Frontal cortex (tissue), 4 donors: ENCODE results near the gene TMEM117. TPM values are rescaled to one million over a fixed set of nuclear protein-coding genes. Genes with fewer than 3 reads are reported as not detected.
A peak's percentile ranks its signal among the peaks of the same experiment; 100 is the strongest.

Experiments
- DNase-seq, 2 donors: peaks; one replicate each; pipeline ENCODE4 v3.0.0; 2012; ENCODE audit warnings: low spot score in 2 of 2
- FAIRE-seq: peaks from 2 replicates; lab custom pipeline; 2012; peaks lifted over from hg19 to GRCh38; lab: Jason Lieb, UNC
- total RNA-seq: library from RNA; depleted of rRNA; stranded (reverse); fragments of >200 nt; gene quantifications from one replicate; pipeline ENCODE4 v1.2.3, GENCODE V29; 2014
- donor health status: control.
- donor health status: control.
- donor health status: control.

Gene TMEM117
- total RNA-seq, 1 donor from 2014 or later: 9.8 TPM

- FAIRE-seq (no peak), DNase-seq (no peak)
Measured at GRCh38 chr12:43937947-43938346, 102.1 kb downstream of the TMEM117 start.

- no peak for FAIRE-seq
- DNase-seq: no peak
Measured at GRCh38 chr12:43942379-43942778, 106.5 kb downstream of the TMEM117 start.

DNA sequence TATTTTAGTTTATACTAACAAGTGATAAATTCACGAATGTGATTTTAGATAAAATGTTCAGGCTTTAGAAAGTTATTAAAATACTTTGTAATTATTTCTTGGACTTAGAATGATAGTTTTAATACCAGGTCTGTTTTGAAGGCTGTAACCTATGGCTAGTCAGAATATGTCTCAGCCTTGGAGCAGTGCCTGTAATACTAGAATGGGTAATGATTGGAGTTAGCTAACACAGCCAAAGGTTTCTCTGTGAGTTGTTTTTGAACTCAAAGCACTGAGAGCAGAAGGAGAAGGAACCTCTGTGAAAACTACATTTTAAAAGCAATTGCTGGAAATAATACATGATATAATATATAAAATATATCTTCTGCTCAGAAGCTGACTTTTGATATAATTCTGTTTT lies 110.1 kb downstream of the TMEM117 start:
- no peak for FAIRE-seq
- DNase-seq: no peak

- FAIRE-seq (no peak), DNase-seq (no peak)
Measured at GRCh38 chr12:43951286-43951685, 115.4 kb downstream of the TMEM117 start.

GRCh38 chr12:43957732-43958372 lies 122.0 kb downstream of the TMEM117 start:
- FAIRE-seq (no peak), DNase-seq (peak; percentile 4 to 48)

- no peak for FAIRE-seq
Measured at GRCh38 chr12:43964033-43964432, 128.2 kb downstream of the TMEM117 start.

DNA sequence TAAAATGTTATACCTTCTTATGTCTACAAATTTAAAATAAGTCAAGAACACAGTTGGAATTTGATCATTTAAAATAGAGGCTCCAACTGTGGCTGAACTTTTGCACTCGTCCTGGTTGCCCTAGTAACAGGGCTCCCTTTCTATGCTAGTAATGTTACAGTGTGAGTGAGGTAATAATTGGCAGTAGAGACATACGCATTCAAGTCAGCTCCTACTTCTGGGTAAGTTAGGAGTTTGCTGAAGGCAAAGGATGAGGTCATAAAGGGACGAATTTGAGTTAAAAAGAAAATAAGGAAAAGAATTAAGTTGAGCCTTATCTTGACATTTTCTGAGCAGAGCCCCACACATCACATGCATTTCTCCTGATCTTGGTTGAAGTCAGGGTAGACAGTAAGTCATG lies 129.1 kb downstream of the TMEM117 start:
- FAIRE-seq (no peak), DNase-seq (no peak)

More at GRCh38 chr12:43964033-43964432, 128.2 kb downstream of the TMEM117 start:
- no peak for DNase-seq

DNA sequence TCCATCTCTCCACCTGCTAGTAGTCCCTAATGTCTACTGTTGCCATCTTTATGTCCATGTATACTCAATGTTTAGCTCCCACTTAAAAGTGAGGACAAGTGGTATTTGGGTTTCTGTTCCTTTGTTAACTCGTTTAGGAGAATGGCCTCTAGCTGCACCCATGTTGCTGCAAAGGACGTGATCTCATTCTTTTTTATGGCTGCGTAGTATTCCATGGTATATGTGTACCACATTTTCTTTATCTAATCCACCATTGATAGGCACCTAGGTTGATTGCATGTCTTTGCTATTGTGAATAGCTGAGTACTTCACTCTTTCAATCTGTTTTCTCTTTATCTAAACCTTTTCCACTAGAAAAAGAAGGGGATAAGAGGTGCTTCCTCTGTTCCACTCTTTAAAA lies 130.0 kb downstream of the TMEM117 start:
- no peak for FAIRE-seq

DNA sequence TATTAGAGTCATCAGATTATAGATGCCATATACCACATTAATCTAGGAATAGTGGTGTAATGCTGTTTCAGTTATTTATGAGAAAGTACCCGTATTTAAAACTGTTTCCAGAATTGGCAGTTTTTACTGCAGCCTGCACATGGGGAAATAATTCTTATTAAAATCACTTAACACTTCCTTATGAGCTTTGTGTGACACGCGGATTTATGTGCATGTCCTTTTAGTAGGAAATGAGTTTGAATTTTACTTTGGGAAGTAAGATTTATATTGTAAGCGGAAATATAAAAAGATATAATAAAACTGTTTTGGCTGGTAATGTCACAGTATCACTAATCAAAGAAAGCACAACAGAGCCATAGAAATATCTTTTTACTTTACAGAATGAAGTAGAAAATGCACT lies 132.9 kb downstream of the TMEM117 start:
- DNase-seq (no peak), FAIRE-seq (no peak)

More for the DNA sequence above, 130.0 kb downstream of the TMEM117 start:
- DNase-seq: no peak

- FAIRE-seq: no peak
- no peak for DNase-seq
Measured at GRCh38 chr12:43969882-43970281, 134.0 kb downstream of the TMEM117 start.

GRCh38 chr12:43973385-43973784 lies 137.5 kb downstream of the TMEM117 start:
- FAIRE-seq: no peak

GRCh38 chr12:43973993-43974392 lies 138.1 kb downstream of the TMEM117 start:
- DNase-seq (no peak), FAIRE-seq (no peak)

More at GRCh38 chr12:43973385-43973784, 137.5 kb downstream of the TMEM117 start:
- no peak for DNase-seq

DNA sequence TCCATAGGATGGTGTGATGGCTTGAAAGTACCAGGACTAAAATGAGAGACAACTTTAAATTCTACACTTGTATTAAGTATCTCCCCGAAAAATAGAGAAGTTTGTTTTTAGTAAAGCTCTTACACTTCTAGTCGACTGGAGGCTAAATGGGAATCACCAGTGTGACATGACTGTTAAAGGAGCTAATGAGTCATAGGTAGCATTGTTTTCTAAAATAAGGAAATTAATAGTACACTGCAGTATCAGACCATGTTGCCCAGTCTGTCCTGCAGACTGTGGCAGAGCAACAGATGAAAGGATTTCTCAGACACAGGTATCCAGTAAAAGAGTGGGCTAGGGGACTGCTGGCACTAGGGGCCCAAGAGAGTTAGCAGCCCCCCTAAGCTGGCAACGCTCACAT lies 140.1 kb downstream of the TMEM117 start:
- FAIRE-seq (no peak), DNase-seq (no peak)

GRCh38 chr12:43978556-43978955 lies 142.7 kb downstream of the TMEM117 start:
- DNase-seq (no peak), FAIRE-seq (no peak)

DNA sequence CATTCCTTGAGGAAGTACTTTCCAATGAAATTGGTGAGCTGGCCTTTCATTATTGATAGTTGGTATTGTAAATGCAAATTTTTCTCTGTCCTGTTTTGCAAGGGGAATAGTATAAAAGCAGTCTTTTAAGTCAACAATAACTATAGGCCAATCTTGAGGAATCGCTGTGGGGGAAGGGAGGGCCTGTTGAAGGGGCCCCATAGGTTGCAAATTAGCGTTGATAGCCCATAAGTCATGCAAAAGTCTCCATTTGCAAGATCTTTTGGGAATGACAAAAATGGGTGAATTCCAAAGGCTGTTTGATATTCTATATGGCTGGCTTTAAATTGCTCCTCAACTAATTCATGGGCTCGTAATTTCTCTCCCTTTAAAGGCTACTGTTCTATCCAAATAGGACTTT lies 143.6 kb downstream of the TMEM117 start:
- DNase-seq (no peak), FAIRE-seq (no peak)

DNA sequence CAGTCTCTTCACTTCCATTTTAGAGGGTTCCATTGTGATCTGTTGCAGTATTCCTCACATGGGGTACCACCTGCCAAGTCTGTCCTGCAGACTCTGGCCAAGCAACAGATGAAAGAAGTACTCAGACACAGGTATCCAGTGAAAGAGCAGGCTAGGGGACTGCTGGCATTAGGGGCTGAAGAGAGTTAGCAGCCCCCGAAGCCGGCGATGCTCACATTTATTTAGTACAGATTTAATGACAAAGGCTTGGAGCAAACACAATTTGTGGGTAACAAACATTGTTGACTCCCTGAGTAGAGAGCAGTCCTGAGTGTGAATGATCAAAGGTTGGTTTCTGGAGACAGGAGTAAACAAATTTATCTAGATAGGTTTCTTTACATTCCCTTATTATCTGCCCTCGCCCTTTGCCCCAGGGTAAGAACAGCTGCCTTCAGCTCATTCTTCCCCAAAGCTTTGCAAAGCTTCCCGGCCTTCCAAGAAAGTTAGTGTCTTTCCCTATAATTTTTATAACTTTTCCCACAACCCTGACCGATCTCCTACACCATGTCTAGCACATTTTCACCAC lies 144.8 kb downstream of the TMEM117 start:
- no peak for DNase-seq
- no peak for FAIRE-seq

DNA sequence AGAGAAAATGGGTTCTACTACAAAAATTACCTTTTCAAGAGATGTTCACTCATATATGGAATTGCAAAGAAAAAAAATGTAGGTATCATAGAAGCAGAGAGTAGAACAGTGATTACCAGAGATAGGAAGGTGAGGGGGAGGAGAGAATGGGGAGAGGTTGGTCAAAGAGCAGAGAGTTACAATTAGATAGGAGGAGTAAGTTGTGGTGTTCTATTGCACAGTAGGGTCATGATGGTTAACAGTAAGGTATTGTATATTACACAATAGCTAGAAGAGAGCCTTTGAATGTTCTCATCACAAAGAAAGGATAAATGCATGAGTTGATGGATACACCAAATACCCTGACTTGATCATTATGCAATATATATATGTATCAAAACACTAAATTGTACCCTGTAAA lies 145.8 kb downstream of the TMEM117 start:
- no peak for FAIRE-seq
- no peak for DNase-seq

DNA sequence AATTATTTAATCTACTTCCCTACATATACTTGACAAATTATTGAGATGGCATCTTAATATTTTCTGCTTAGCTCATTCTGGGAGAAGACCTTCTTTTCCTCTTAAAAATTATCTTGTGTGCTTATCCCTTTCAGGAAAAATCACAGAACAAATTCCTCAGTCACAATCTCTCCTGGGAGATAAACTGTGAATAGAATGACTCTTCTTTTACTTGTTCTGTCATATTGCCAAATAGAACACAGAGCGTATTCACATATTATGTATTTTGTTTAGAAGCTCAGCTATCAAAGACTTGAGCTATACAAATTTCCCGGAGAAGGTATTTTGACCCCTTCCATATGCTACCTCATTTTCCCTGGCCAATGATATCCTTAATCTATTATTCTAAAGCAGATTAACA lies 146.7 kb downstream of the TMEM117 start:
- FAIRE-seq: no peak
- no peak for DNase-seq

DNA sequence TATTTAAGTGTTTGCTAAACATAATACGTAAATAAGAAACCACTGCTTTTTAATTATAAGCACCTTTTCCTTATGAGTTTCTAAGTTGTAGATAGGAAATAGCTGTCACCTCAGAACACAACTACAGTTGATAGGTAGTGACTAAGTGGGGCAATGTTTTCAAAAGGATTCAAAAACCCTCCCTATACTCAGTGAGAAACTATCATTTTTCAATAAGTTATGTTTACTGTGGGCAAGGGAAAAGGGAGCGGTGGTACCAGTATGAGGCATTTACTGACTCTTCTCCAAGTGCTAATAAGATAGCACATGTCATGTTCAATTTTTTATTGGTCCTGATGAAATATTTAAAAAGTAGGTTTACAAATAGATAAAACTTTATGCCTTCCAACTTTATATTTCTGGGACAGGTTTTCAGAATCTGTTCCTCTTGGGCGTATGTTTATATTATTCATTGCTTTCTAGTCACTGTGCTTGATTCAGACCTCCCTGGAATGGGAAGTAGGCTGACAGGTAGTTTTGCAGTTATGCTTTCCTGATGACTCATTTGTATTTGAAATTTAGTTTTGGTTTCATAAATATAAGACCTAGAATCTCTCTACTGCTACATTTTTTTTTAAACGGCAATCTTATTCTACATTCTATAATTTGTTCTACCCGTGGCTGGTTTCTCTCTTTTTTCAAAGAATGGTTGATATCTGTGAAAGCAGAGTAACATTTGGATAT lies 153.1 kb downstream of the TMEM117 start:
- FAIRE-seq (no peak), DNase-seq (no peak)

DNA sequence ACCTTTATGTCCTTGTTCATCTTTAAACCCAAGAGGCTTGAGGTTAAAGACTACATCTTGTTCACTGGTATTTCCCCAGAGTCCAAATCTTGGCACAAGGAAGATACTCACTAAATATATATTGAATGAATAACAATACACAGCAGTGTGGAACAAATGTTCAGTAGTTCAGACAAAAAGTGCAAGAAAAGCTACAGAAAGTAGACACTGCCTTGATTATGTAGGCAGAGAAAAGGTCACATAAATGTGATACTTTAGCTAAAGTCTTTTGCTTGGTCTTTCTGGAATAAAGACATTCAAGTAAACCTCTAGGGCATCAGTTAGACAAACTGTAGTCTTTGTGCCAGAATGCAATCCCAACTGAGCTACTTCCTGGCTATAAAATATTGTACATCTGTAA lies 157.0 kb downstream of the TMEM117 start:
- FAIRE-seq: no peak
- no peak for DNase-seq

DNA sequence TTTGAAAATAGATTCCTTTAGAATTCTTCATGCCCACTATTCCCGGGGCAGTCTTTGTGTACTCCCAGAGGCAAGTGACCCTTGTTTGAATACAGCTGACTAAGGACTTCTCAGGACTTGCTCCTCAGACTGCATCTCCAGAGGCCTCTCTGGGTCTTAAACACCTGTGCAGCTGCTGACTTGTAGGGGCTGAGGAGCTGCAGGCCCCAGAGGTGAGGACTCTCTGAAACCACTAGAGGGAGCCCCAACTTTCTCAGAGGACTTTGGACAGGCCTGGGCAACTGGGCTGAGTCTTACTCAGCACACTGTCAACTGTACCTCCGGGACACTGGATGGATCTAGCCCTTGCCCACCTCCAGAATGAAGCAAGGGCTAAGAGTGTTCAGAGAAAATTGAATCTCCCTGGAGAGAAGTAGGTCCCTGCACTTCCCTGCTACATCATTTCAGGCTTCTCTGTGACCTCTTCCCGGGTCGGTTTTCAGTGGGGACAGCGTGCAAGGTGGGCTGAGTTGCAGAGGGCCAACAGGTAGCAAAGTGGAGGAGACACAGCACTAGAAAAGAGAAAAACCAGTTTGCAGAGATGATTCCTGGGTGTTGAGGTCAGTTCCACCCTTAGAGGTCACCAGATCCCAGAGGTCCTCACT lies 164.6 kb downstream of the TMEM117 start:
- no peak for FAIRE-seq
- DNase-seq: no peak
